Keratinocyte (primary cell): ENCODE results near the gene LACTBL1.

ENCODE experiments used
- CTCF ChIP-seq, 3 experiments: IDR thresholded peaks in 1 of 3; conservative IDR thresholded peaks in 1 of 3; optimal IDR thresholded peaks in 1 of 3; 2 replicates in 2 of 3; 3 replicates in 1 of 3; pipeline versions ENCODE3 to v1.5.1; 2011; ENCODE audit warnings: low read length in 3 of 3, mild to moderate bottlenecking in 3 of 3, moderate library complexity in 2 of 3, control low read depth in 1 of 3, inconsistent platforms in 1 of 3; ENCODE audit not compliant: insufficient read depth in 2 of 3; ENCODE audit errors: extremely low read depth in 1 of 3
- EZH2 ChIP-seq: IDR thresholded peaks from one replicate; pipeline ENCODE4 v1.6.1; 2012; ENCODE audit warnings: inconsistent platforms, mild to moderate bottlenecking, low read length, moderate library complexity

DNA sequence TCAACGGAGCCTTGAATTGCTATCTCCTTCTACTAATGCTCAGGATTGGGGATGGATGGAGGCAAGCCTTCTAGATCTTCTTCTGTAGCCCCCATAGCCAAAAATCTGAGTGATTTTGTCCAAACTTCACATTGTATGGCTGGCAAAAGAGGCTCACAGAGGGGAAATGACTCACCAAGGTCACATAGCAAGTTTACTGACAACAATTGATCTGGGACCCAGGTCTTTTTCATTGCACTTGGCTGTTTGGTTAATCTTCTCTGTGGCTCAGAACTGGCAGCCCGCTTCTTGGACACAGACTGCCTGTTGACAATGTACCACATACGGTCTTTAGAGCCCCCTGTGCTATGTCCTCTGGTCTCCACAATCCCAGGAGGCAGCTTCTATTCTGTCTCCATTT, 3.0 kb upstream of the LACTBL1 start:
- TF ChIP-seq CTCF (optimal IDR thresholded peaks at IDR 0.05 in 1 of 3, IDR thresholded peaks at IDR 0.05 in 1 of 3, conservative IDR thresholded peaks at IDR 0.05 in 1 of 3; ENCODE audit: extremely low read depth in 1 of 3, insufficient read depth in 2 of 3, low read length in 3 of 3) (no peak), EZH2 (no peak)
